Caco-2 (cell line): ENCODE results near the gene WDR27. TPM values are rescaled to one million over a fixed set of nuclear protein-coding genes. Genes with fewer than 3 reads are reported as not detected.

Experiments
- BruUV-seq: library from RNA; stranded (reverse); fragments of 400-500 nt; replicated peaks from 2 replicates; lab custom pipeline; 2021; lab: Mats Ljungman, UMichigan
- CTCF ChIA-PET: fragments of 300-600 bp; sonication (Branson Sonifier 250); formaldehyde crosslinking; loops from one replicate; lab custom pipeline; 2022; ENCODE audit warnings: antibody characterized with exemption; lab: Charles Lee
- POLR2A ChIA-PET: fragments of 300-600 bp; sonication (Branson Sonifier 250); formaldehyde crosslinking; loops from one replicate; lab custom pipeline; 2022; ENCODE audit warnings: antibody characterized with exemption; lab: Charles Lee
- DNase-seq, 2 experiments: peaks; one replicate each; pipeline versions ENCODE4 v3.0.0 to v3.0.0-alpha.2; 2020 to 2022
- H3K27me3 ChIP-seq: replicated peaks from 2 replicates; pipeline ENCODE4 v1.6.0; 2011; ENCODE audit warnings: low read length; ENCODE audit not compliant: control insufficient read depth, insufficient read depth
- H3K36me3 ChIP-seq: 2 replicates; pipeline ENCODE4 v1.5.1; 2011; ENCODE audit warnings: low read length; ENCODE audit not compliant: control insufficient read depth, insufficient read depth
- H3K4me1 ChIP-seq: fragments of 250-450 bp; sonication (Bioruptor Pico); 2 replicates; pipeline ENCODE4 v1.5.1; 2020; ENCODE audit warnings: mild to moderate bottlenecking
- H3K4me3 ChIP-seq: 2 replicates; pipeline ENCODE4 v1.5.1; 2011; ENCODE audit warnings: low read depth, mild to moderate bottlenecking, control low read depth, low read length
- H3K9me3 ChIP-seq: fragments of 250-450 bp; sonication (Bioruptor Pico); 2 replicates; pipeline ENCODE4 v1.5.1; 2020; ENCODE audit warnings: mild to moderate bottlenecking, moderate library complexity
- H3K27ac Mint-ChIP-seq: one replicate; pipeline ENCODE4 v1.8.0; 2022; ENCODE audit warnings: mixed read lengths; ENCODE audit not compliant: unreplicated experiment
- H3K27me3 Mint-ChIP-seq: one replicate; pipeline ENCODE4 v1.8.0; 2022; ENCODE audit warnings: mixed read lengths; ENCODE audit not compliant: insufficient read depth, unreplicated experiment
- H3K36me3 Mint-ChIP-seq: one replicate; pipeline ENCODE4 v1.8.0; 2022; ENCODE audit warnings: mild to moderate bottlenecking, mixed read lengths; ENCODE audit not compliant: insufficient read depth, unreplicated experiment
- H3K4me1 Mint-ChIP-seq: one replicate; pipeline ENCODE4 v1.8.0; 2022; ENCODE audit warnings: low read depth, mixed read lengths; ENCODE audit not compliant: unreplicated experiment
- H3K4me3 Mint-ChIP-seq: one replicate; pipeline ENCODE4 v1.8.0; 2022; ENCODE audit warnings: mild to moderate bottlenecking, moderate library complexity, mixed read lengths; ENCODE audit not compliant: unreplicated experiment
- H3K9me3 Mint-ChIP-seq: one replicate; pipeline ENCODE4 v1.8.0; 2022; ENCODE audit warnings: mixed read lengths; ENCODE audit not compliant: unreplicated experiment
- CTCF ChIP-seq, 2 experiments: fragments of 200-600 bp in 1 of 2; IDR thresholded peaks; 1 replicate in 1 of 2; 2 replicates in 1 of 2; pipeline versions ENCODE4 v1.5.1 to v1.8.0; 2011 to 2022; ENCODE audit warnings: antibody characterized with exemption in 1 of 2, control low read depth in 1 of 2, inconsistent platforms in 1 of 2, low read depth in 1 of 2, low read length in 1 of 2, mild to moderate bottlenecking in 1 of 2, moderate library complexity in 1 of 2; ENCODE audit not compliant: insufficient read depth in 1 of 2, severe bottlenecking in 1 of 2, unreplicated experiment in 1 of 2
- intact Hi-C: fragments of 100-400 bp; cut with micrococcal nuclease; formaldehyde crosslinking; loops from one replicate; pipeline ENCODE4 v1.10.0; 2022; ENCODE audit not compliant: unreplicated experiment
- total RNA-seq: library from RNA; stranded (reverse); gene quantifications from 2 replicates; pipeline ENCODE4 v1.2.3, GENCODE V29; 2022

Gene WDR27
- total RNA-seq, 1 experiment from 2014 or later: 62.9 TPM

GRCh38 chr6:169651498-169651897 is 50.3 kb downstream of the WDR27 start:
- Mint-ChIP-seq H3K9me3 (no peaks in the 10 kb centered on the region), H3K27me3 (no peaks in the 10 kb centered on the region), H3K36me3 (peaks cover 17% of the 10 kb centered on the region), H3K4me1 (no peaks in the 10 kb centered on the region), H3K4me3 (no peak overlapping the region), H3K27ac (no peak overlapping the region)
- Histone ChIP-seq H3K4me1 (no peaks in the 10 kb centered on the region), H3K27me3 (no peaks in the 10 kb centered on the region), H3K9me3 (no peaks in the 10 kb centered on the region), H3K4me3 (no peak overlapping the region), H3K36me3 (no peaks in the 10 kb centered on the region)
- intact Hi-C loops: no loop called here
- no peak for TF ChIP-seq CTCF (IDR thresholded peaks at IDR 0.05; ENCODE audit: insufficient read depth in 1 of 2, low read depth in 1 of 2, low read length in 1 of 2, severe bottlenecking in 1 of 2, unreplicated experiment in 1 of 2)
- no TSS peak for BruUV-seq
- CTCF ChIA-PET: no interaction called here
- no peak for DNase-seq
- POLR2A ChIA-PET: no interaction called here

- Histone ChIP-seq H3K36me3 (no peaks in the 10 kb centered on the region), H3K4me1 (no peaks in the 10 kb centered on the region), H3K4me3 (no peak overlapping the region), H3K27me3 (no peaks in the 10 kb centered on the region), H3K9me3 (no peaks in the 10 kb centered on the region)
- Mint-ChIP-seq H3K4me1 (no peaks in the 10 kb centered on the region), H3K27ac (no peak overlapping the region), H3K27me3 (no peaks in the 10 kb centered on the region), H3K9me3 (no peaks in the 10 kb centered on the region), H3K36me3 (peaks cover 17% of the 10 kb centered on the region), H3K4me3 (no peak overlapping the region)
- DNase-seq: no peak
- CTCF ChIA-PET: no interaction called here
- intact Hi-C loops: no loop called here
- no TSS peak for BruUV-seq
- POLR2A ChIA-PET: no interaction called here
- TF ChIP-seq CTCF (IDR thresholded peaks at IDR 0.05; ENCODE audit: insufficient read depth in 1 of 2, low read depth in 1 of 2, low read length in 1 of 2, severe bottlenecking in 1 of 2, unreplicated experiment in 1 of 2): no peak
These were observed 50.9 kb downstream of the WDR27 start for GRCh38 chr6:169650959-169651292.

DNA sequence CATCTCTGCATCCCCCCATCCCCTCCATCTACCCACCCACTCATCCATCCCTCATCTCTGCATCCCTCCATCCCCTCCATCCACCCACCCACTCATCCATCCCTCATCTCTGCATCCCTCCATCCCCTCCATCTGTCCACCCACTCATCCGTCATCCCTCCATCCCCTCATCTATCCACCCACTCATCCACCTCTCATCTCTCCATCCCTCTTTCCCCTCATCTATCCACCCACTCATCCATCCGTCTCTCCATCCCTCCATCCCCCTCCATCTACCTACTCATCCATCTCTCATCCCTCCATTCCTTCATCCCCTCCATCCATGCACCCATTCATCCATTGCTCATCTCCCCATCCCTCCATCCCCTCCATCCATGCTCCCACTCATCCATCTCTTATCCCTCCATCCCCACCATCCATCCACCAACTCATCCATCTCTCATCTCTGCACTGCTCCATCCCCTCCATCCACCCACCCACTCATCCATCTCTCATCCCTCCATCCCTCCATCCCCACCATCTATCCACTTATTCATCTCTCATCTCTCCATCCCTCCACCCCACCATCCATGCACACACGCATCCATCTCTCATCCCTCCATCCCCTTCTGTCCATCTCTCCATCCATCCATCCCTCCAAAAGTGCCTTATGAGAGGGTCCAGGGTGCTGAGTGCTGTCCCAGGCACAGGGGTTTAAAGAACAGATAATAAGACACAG is 51.4 kb downstream of the WDR27 start:
- Mint-ChIP-seq H3K36me3 (peaks cover 17% of the 10 kb centered on the region), H3K27me3 (no peaks in the 10 kb centered on the region), H3K4me1 (no peaks in the 10 kb centered on the region), H3K4me3 (no peak overlapping the region), H3K9me3 (no peaks in the 10 kb centered on the region), H3K27ac (no peak overlapping the region)
- Histone ChIP-seq H3K9me3 (no peaks in the 10 kb centered on the region), H3K4me1 (no peaks in the 10 kb centered on the region), H3K36me3 (no peaks in the 10 kb centered on the region), H3K27me3 (no peaks in the 10 kb centered on the region), H3K4me3 (no peak overlapping the region)
- no TSS peak for BruUV-seq
- POLR2A ChIA-PET: no interaction called here
- TF ChIP-seq CTCF (IDR thresholded peaks at IDR 0.05; ENCODE audit: insufficient read depth in 1 of 2, low read depth in 1 of 2, low read length in 1 of 2, severe bottlenecking in 1 of 2, unreplicated experiment in 1 of 2): no peak
- CTCF ChIA-PET: no interaction called here
- intact Hi-C loops: no loop called here
- DNase-seq: no peak
